H1 (cell line): ENCODE data around the gene C14orf119.

Experiments used
- CTCF ChIP-seq, 3 experiments: IDR thresholded peaks; 1 replicate in 2 of 3; 2 replicates in 1 of 3; pipeline versions ENCODE4 v1.5.1 to v1.6.1; 2011; ENCODE audit warnings: low read length in 3 of 3, mild to moderate bottlenecking in 3 of 3, inconsistent platforms in 2 of 3, low read depth in 1 of 3, moderate library complexity in 1 of 3; ENCODE audit not compliant: insufficient read depth in 1 of 3; ENCODE audit errors: control extremely low read depth in 1 of 3
- EZH2 ChIP-seq: fragments of 200-600 bp; sonication (generic); IDR thresholded peaks from 2 replicates; pipeline ENCODE4 v1.7.1; 2012; ENCODE audit warnings: low read depth, mild to moderate bottlenecking, moderate library complexity, low read length, inconsistent platforms; ENCODE audit not compliant: severe bottlenecking
- KDM1A ChIP-seq: fragments of 200-600, 300-600 bp; sonication (generic); IDR thresholded peaks from 2 replicates; pipeline ENCODE4 v1.7.1; 2016; ENCODE audit warnings: mild to moderate bottlenecking, low read length, borderline replicate concordance
- POLR2AphosphoS5 ChIP-seq: IDR thresholded peaks from 2 replicates; pipeline ENCODE4 v1.6.1; 2011; ENCODE audit warnings: low read depth, low read length
- RFX5 ChIP-seq: IDR thresholded peaks from 2 replicates; pipeline ENCODE4 v1.6.1; 2011; ENCODE audit warnings: low read depth, low read length, improper control_type of control experiment, borderline replicate concordance
- SIN3A ChIP-seq, 2 experiments: IDR thresholded peaks in 1 of 2; conservative IDR thresholded peaks in 1 of 2; 2 replicates each; pipeline ENCODE4 v1.6.1; 2011 to 2012; ENCODE audit warnings: low read length in 2 of 2, improper control_type of control experiment in 1 of 2, low read depth in 1 of 2, mild to moderate bottlenecking in 1 of 2
- TF ChIP-seq, protein P1 (sequence below): IDR thresholded peaks from 2 replicates; pipeline ENCODE4 v1.6.1; 2012; ENCODE audit warnings: inconsistent platforms

DNA sequence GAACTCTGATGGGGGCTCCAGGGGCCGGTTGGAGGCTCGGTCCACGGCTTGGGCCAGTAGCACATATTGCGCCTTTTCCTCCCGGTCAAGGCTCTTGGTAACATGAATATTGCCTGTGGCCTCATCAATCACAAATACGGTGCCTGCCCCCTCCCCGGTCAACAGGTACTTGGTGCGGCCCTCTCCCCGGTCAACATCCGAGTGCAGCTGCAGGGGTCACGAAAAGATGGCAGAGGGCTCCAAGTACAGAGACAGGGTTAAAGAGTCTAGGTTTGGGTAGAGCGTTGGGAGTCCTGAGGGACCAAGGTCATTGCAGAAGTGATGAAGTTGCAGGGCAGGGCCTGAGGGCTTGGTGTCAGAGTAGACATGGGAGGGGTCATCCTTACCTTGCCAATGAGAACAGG, 40.2 kb upstream of the C14orf119 start:
- TF ChIP-seq CTCF (IDR thresholded peaks at IDR 0.05; ENCODE audit: control extremely low read depth in 1 of 3, insufficient read depth in 1 of 3, low read depth in 1 of 3, low read length in 3 of 3) (no peak), KDM1A (no peak), RFX5 (no peak), EZH2 (no peak), SIN3A (conservative IDR thresholded peaks at IDR 0.05 in 1 of 2, IDR thresholded peaks at IDR 0.05 in 1 of 2; ENCODE audit: low read depth in 1 of 2, low read length in 2 of 2) (no peak), POLR2AphosphoS5 (no peak)
- TF ChIP-seq, protein P1, sequence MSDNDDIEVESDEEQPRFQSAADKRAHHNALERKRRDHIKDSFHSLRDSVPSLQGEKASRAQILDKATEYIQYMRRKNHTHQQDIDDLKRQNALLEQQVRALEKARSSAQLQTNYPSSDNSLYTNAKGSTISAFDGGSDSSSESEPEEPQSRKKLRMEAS, result no peak
